Loucy (cell line): ENCODE measurements around the gene POTEM.
"Not testable (repeated sequence)": the region's sequence is repeated elsewhere in the genome, so short reads cannot be mapped to it uniquely, and the experiment has no call there.

Source experiments
- H2AFZ ChIP-seq: fragments of 200-600 bp; sonication (generic); 2 replicates; pipeline ENCODE4 v1.6.0; 2016; ENCODE audit warnings: antibody characterized with exemption, mild to moderate bottlenecking, low read length, moderate library complexity
- H3F3A ChIP-seq: fragments of 200-600 bp; 2 replicates; pipeline ENCODE4 v1.6.0; 2016; ENCODE audit warnings: antibody characterized with exemption, low read depth, mild to moderate bottlenecking
- H3K27me3 ChIP-seq: fragments of 200-600 bp; sonication (generic); 2 replicates; pipeline ENCODE4 v1.6.1; 2014; ENCODE audit warnings: low read length, mild to moderate bottlenecking; ENCODE audit not compliant: insufficient read depth, poor library complexity, severe bottlenecking
- H3K36me3 ChIP-seq: fragments of 200-600 bp; sonication (generic); 2 replicates; pipeline ENCODE4 v1.6.1; 2016; ENCODE audit warnings: low read length; ENCODE audit not compliant: insufficient read depth
- H3K4me1 ChIP-seq: fragments of 200-600 bp; sonication (generic); 2 replicates; pipeline ENCODE4 v1.5.1; 2014; ENCODE audit warnings: low read length, mild to moderate bottlenecking; ENCODE audit not compliant: insufficient read depth, poor library complexity, severe bottlenecking
- H3K4me2 ChIP-seq: fragments of 200-600 bp; sonication (generic); 2 replicates; pipeline ENCODE4 v1.6.0; 2014; ENCODE audit warnings: antibody characterized with exemption, low read length, low read depth, mild to moderate bottlenecking; ENCODE audit not compliant: poor library complexity, severe bottlenecking
- H3K4me3 ChIP-seq: fragments of 200-600 bp; sonication (generic); 2 replicates; pipeline ENCODE4 v1.5.1; 2014; ENCODE audit warnings: low read length, mild to moderate bottlenecking, mixed read lengths; ENCODE audit not compliant: poor library complexity, severe bottlenecking
- H3K79me2 ChIP-seq: fragments of 200-600 bp; sonication (generic); 2 replicates; pipeline ENCODE4 v1.6.1; 2014; ENCODE audit warnings: low read length; ENCODE audit not compliant: insufficient read depth
- H3K9ac ChIP-seq: fragments of 200-600 bp; sonication (generic); 2 replicates; pipeline ENCODE4 v1.6.0; 2014; ENCODE audit warnings: mild to moderate bottlenecking, low read depth, low read length, moderate library complexity; ENCODE audit not compliant: poor library complexity, severe bottlenecking
- H3K9me2 ChIP-seq: fragments of 200-600 bp; sonication (generic); replicated peaks from 2 replicates; pipeline ENCODE4 v1.6.1; 2016; ENCODE audit warnings: low read depth, low read length, mixed read lengths
- H3K9me3 ChIP-seq: fragments of 200-600 bp; sonication (generic); 2 replicates; pipeline ENCODE4 v1.6.1; 2014; ENCODE audit warnings: mild to moderate bottlenecking, antibody characterized with exemption, low read length, low read depth; ENCODE audit not compliant: insufficient read depth
- H4K20me1 ChIP-seq: fragments of 200-600 bp; sonication (generic); 2 replicates; pipeline ENCODE4 v1.6.0; 2014; ENCODE audit warnings: antibody characterized with exemption, low read length, mild to moderate bottlenecking; ENCODE audit not compliant: insufficient read depth, poor library complexity, severe bottlenecking

The POTEM gene

DNA sequence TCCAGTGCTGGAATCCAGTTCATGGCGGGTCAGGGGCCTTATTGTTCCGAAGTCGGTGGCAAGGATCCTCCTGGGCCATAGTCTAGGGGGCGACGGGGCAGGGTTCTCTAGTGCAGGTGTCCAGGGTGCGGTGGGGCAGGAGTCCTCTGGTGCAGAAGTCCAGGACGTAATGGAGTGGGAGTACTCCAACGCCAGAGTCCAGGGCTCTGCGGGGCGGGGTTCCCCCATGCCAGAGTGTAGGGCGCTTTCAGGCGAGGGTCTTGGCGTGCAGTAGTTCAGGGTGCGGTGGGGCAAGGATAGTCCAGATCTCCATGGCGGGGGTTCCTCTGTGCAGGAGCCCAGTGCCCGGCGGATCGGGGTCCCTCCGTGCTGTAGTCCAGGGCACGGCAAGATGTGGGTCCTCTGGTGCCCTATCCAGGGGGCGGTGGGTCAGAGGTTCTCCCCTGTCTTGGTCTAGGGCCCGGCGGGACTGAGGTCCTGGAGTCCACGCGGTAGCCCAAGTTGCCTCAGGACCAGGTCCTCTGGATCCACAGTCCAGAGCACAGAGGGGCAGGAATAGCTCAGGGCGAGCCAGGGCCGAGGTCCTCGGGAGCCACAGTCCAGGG lies 70.9 kb downstream of the POTEM start:
- not testable (repeated sequence) for H3K9ac ChIP-seq, H2AFZ ChIP-seq, H3K4me2 ChIP-seq, H4K20me1 ChIP-seq, H3F3A ChIP-seq, H3K27me3 ChIP-seq, H3K9me3 ChIP-seq, H3K36me3 ChIP-seq, H3K4me3 ChIP-seq, H3K4me1 ChIP-seq, H3K9me2 ChIP-seq, H3K79me2 ChIP-seq

DNA sequence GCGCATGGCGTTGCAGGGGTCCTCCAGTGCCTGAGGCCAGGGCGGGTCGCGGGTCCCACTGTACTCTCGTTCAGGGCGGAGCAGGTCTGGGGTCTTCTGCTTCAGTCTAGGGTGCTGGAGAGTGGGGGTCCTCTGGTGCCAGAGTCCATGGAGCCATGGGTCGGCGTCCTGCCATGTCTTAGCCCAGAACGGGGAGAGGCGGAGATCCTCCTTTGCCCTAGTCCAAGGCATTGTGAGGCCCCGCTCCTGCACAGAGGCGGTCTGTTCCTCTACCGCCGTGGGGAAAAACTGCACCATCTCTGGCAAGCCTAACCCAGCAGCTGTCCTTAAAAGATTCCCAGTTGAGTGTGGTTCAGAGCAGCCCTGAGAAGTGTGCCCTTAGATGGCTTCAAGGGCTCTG lies 71.6 kb downstream of the POTEM start:
- H3K9ac ChIP-seq, H2AFZ ChIP-seq, H3K79me2 ChIP-seq, H3K27me3 ChIP-seq, H3K36me3 ChIP-seq, H3K4me2 ChIP-seq, H3K4me1 ChIP-seq, H3K9me2 ChIP-seq, H3F3A ChIP-seq, H3K9me3 ChIP-seq, H3K4me3 ChIP-seq, H4K20me1 ChIP-seq: not testable (repeated sequence)

DNA sequence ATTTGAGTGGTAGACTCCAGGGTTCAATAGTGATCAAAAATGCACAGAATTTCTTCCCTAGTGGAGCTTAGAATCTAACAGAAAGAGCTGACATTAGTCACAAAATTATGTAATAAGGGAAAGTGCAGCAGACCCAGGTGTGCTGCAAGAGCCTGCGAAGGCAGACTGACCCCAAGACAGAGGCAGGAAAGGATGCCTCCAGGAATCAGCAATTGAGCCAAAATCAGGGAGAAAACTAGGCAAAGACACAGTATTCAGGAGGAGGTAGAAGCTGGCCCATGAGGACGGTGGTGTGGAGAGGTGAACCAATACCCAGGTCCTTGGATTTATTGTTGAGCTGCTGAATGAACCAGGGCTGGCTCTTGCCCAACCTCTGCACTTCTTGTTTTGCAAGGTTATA lies 76.2 kb downstream of the POTEM start:
- not testable (repeated sequence) for H3K9me2 ChIP-seq, H3K79me2 ChIP-seq, H3K27me3 ChIP-seq, H4K20me1 ChIP-seq, H3F3A ChIP-seq, H3K9ac ChIP-seq, H3K9me3 ChIP-seq, H2AFZ ChIP-seq, H3K4me2 ChIP-seq, H3K36me3 ChIP-seq, H3K4me1 ChIP-seq, H3K4me3 ChIP-seq
